Neuronal stem cell (in vitro differentiated cells): ENCODE measurements around the gene METAP1.

Source experiments
- DNase-seq: peaks from one replicate; pipeline ENCODE4 v3.0.0-alpha.2; 2013; ENCODE audit warnings: low spot score
- H2AFZ ChIP-seq: one replicate; pipeline ENCODE4 v1.6.1; 2013; ENCODE audit warnings: mild to moderate bottlenecking, low read length, inconsistent platforms
- H2AK5ac ChIP-seq: 2 replicates; pipeline ENCODE4 v1.6.1; 2013; ENCODE audit warnings: low read depth, mild to moderate bottlenecking, inconsistent platforms, low read length, moderate library complexity, mixed read lengths
- H2BK120ac ChIP-seq: 2 replicates; pipeline ENCODE4 v1.6.1; 2013; ENCODE audit warnings: low read depth, mild to moderate bottlenecking, inconsistent platforms, low read length, moderate library complexity, mixed read lengths
- H2BK12ac ChIP-seq: one replicate; pipeline ENCODE4 v1.6.1; 2013; ENCODE audit warnings: low read length, inconsistent platforms
- H2BK15ac ChIP-seq: 2 replicates; pipeline ENCODE4 v1.6.1; 2013; ENCODE audit warnings: mild to moderate bottlenecking, low read length, inconsistent platforms, mixed read lengths
- H2BK5ac ChIP-seq: one replicate; pipeline ENCODE4 v1.6.1; 2013; ENCODE audit warnings: inconsistent platforms, mild to moderate bottlenecking, low read length, moderate library complexity
- H3K14ac ChIP-seq: one replicate; pipeline ENCODE4 v1.6.1; 2013; ENCODE audit warnings: low read length, inconsistent platforms
- H3K18ac ChIP-seq: 2 replicates; pipeline ENCODE4 v1.6.1; 2013; ENCODE audit warnings: low read length, inconsistent platforms
- H3K23ac ChIP-seq: 2 replicates; pipeline ENCODE4 v1.6.1; 2013; ENCODE audit warnings: low read depth, mild to moderate bottlenecking, mixed read lengths, low read length, inconsistent platforms; ENCODE audit not compliant: poor library complexity
- H3K27ac ChIP-seq: replicated peaks from 3 replicates; pipeline ENCODE4 v1.5.1; 2013; ENCODE audit warnings: low read length, inconsistent platforms
- H3K27me3 ChIP-seq, 3 experiments: 2 replicates each; pipeline ENCODE4 v1.6.1; 2013; ENCODE audit warnings: low read length in 3 of 3, mild to moderate bottlenecking in 2 of 3, inconsistent platforms in 1 of 3, low read depth in 1 of 3, mixed read lengths in 1 of 3, moderate library complexity in 1 of 3; ENCODE audit not compliant: control insufficient read depth in 3 of 3, insufficient read depth in 3 of 3
- H3K36me3 ChIP-seq, 2 donors: replicated peaks in 1 of 2; 2 replicates each; pipeline ENCODE4 v1.6.1; 2013; ENCODE audit warnings: low read length in 2 of 2; ENCODE audit not compliant: control insufficient read depth in 2 of 2, insufficient read depth in 2 of 2
- H3K4ac ChIP-seq: 2 replicates; pipeline ENCODE4 v1.6.1; 2013; ENCODE audit warnings: inconsistent platforms, mild to moderate bottlenecking, low read length, moderate library complexity
- H3K4me1 ChIP-seq, 2 donors: 1 replicate in 1 of 2; 2 replicates in 1 of 2; pipeline ENCODE4 v1.6.1; 2013; ENCODE audit warnings: low read length in 2 of 2, low read depth in 1 of 2; ENCODE audit not compliant: control insufficient read depth in 2 of 2, insufficient read depth in 1 of 2
- H3K4me2 ChIP-seq: one replicate; pipeline ENCODE4 v1.6.1; 2013; ENCODE audit warnings: mild to moderate bottlenecking, low read length, inconsistent platforms; ENCODE audit not compliant: insufficient read depth, poor library complexity, severe bottlenecking
- H3K4me3 ChIP-seq, 2 donors: 2 replicates each; pipeline ENCODE4 v1.5.1; 2013; ENCODE audit warnings: low read length in 2 of 2, mild to moderate bottlenecking in 2 of 2, inconsistent platforms in 1 of 2, moderate library complexity in 1 of 2
- H3K79me1 ChIP-seq: one replicate; pipeline ENCODE4 v1.6.1; 2013; ENCODE audit warnings: low read depth, mild to moderate bottlenecking, inconsistent platforms, low read length, moderate library complexity
- H3K9ac ChIP-seq: one replicate; pipeline ENCODE4 v1.6.1; 2013; ENCODE audit warnings: mild to moderate bottlenecking, low read depth, low read length, inconsistent platforms; ENCODE audit not compliant: poor library complexity
- H3K9me3 ChIP-seq, 2 donors: replicated peaks in 1 of 2; 2 replicates each; pipeline versions ENCODE3 to v1.6.1; 2013; ENCODE audit warnings: low read length in 2 of 2, mild to moderate bottlenecking in 2 of 2, inconsistent platforms in 1 of 2, low read depth in 1 of 2, mixed read lengths in 1 of 2, moderate library complexity in 1 of 2; ENCODE audit not compliant: control insufficient read depth in 2 of 2, insufficient read depth in 1 of 2
- H4K8ac ChIP-seq: one replicate; pipeline ENCODE4 v1.6.1; 2013; ENCODE audit warnings: low read depth, mild to moderate bottlenecking, inconsistent platforms, low read length, moderate library complexity
- H4K91ac ChIP-seq: one replicate; pipeline ENCODE4 v1.6.1; 2013; ENCODE audit warnings: low read length, low read depth, mild to moderate bottlenecking, inconsistent platforms; ENCODE audit not compliant: poor library complexity
- WGBS, 2 donors: extraction: QIAGEN DNeasy Blood & Tissue Kit; methylation state at CpG; one replicate each; pipeline ENCODE4 v1.1.7; 2013; ENCODE audit warnings: missing lambda C conversion rate in 2 of 2, mixed read lengths in 1 of 2; ENCODE audit not compliant: insufficient read length in 2 of 2, insufficient replicate concordance in 1 of 2; ENCODE audit errors: extremely low coverage in 2 of 2; 5-methylcytosine and 5-hydroxymethylcytosine counted together

The METAP1 gene

DNA sequence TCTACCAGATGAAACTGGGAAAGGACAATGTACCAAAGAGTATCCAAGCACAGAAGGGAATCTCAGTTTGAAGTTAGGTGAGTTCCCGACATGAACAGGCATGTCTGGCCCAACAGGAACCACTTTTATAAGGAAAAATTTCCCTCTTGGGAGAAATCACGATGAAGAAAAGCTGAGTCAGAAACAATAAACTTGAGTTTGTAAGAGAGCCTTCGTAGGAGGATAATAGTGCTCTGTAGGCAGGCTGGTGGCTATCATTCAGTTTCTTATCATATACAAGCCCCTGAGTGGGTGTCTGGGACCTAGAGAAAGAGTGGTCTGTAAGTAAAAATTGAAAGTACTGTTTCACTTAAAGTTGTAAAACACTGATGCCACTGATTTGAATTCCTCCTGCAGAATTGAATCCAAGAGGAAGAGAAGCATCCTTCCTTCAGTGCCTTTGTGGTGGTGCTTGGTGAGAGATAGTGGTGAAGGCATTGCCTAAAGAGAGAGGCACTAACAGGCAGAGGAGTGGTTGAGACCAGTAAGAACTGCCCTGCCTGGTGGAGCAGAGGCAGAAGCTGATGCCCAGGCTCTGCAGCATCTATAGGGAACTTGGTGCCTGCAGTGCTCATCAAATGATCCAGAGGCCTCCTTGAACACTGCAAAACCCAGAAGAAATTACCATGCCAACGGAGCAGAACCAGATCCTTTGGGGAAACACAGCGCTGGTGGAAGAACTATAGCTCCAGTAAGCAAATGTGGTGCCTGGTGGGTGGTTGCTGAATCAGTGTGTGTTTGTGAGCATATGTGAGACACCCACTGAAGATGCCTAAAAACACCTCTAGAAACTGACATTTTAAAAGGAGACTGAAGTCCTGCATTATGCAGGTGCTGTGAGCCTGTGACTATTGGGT, 31.7 kb upstream of the METAP1 start:
- no peak overlapping the region for H2BK12ac ChIP-seq
- no peaks in the 10 kb centered on the region for H3K36me3 ChIP-seq
- no peak overlapping the region for H3K23ac ChIP-seq
- no peak overlapping the region for H3K27ac ChIP-seq
- H3K4ac ChIP-seq, result no peak overlapping the region
- peak overlapping the region in 1 of 2 donors; percentile 2 for H3K4me3 ChIP-seq
- H3K9ac ChIP-seq, result no peak overlapping the region
- no peaks in the 10 kb centered on the region for H3K27me3 ChIP-seq
- no peaks in the 10 kb centered on the region for H3K4me1 ChIP-seq
- WGBS, 2 donors, result no CpG with 5 or more reads among the region's 5 CpGs
- H3K14ac ChIP-seq, result no peak overlapping the region
- H2BK5ac ChIP-seq, result no peak overlapping the region
- H2AK5ac ChIP-seq, result no peak overlapping the region
- no peak overlapping the region for H2BK15ac ChIP-seq
- no peak overlapping the region for H3K4me2 ChIP-seq
- H2AFZ ChIP-seq, result peak overlapping the region; percentile 69
- no peak overlapping the region for H4K91ac ChIP-seq
- H3K9me3 ChIP-seq, result no peaks in the 10 kb centered on the region
- no peak overlapping the region for H3K18ac ChIP-seq
- no peak for DNase-seq
- H2BK120ac ChIP-seq, result no peak overlapping the region
- no peaks in the 10 kb centered on the region for H3K79me1 ChIP-seq
- no peak overlapping the region for H4K8ac ChIP-seq

DNA sequence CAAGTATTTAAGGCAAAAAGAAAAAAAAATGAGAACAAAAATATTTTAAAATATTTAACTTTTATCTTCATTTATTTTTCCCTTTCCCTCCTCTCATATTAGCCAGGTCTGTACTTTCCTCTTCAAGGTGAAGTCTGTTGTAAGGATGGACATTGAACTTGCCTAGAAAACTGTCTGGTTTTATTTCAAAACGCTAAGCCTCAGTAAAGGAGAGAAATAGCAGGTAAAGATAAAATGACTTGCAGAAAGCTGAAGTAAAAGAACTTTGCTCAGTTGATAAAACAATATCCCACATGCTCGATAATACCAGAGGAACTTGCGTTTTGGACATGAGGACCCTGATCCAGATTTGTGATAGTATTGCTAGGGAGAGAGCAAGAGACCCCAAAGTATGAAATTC, 28.6 kb upstream of the METAP1 start:
- Histone ChIP-seq H3K23ac (no peak overlapping the region), H3K79me1 (no peaks in the 10 kb centered on the region), H2AK5ac (no peak overlapping the region), H3K4me3 (no peak overlapping the region), H3K4me2 (no peak overlapping the region), H3K9ac (no peak overlapping the region), H2BK12ac (no peak overlapping the region), H3K27ac (no peak overlapping the region), H2BK5ac (no peak overlapping the region), H2AFZ (no peak overlapping the region), H3K36me3 (no peaks in the 10 kb centered on the region), H2BK15ac (no peak overlapping the region), H3K4me1 (peaks cover 0 to 6% of the 10 kb centered on the region in 2 donors), H3K14ac (no peak overlapping the region), H4K8ac (no peak overlapping the region), H3K27me3 (no peaks in the 10 kb centered on the region), H2BK120ac (no peak overlapping the region), H3K9me3 (no peaks in the 10 kb centered on the region), H4K91ac (no peak overlapping the region), H3K18ac (no peak overlapping the region), H3K4ac (no peak overlapping the region)
- no CpG with 5 or more reads among the region's 3 CpGs for WGBS, 2 donors
- DNase-seq, result no peak

GRCh38 chr4:98967786-98968329, 27.7 kb upstream of the METAP1 start:
- Histone ChIP-seq H2AFZ (no peak overlapping the region), H4K91ac (no peak overlapping the region), H2BK12ac (no peak overlapping the region), H3K9me3 (no peaks in the 10 kb centered on the region), H3K18ac (no peak overlapping the region), H3K4me2 (no peak overlapping the region), H3K14ac (no peak overlapping the region), H3K23ac (no peak overlapping the region), H3K79me1 (no peaks in the 10 kb centered on the region), H2AK5ac (no peak overlapping the region), H3K27me3 (no peaks in the 10 kb centered on the region), H2BK120ac (no peak overlapping the region), H3K36me3 (no peaks in the 10 kb centered on the region), H3K27ac (no peak overlapping the region), H3K4ac (no peak overlapping the region), H3K9ac (no peak overlapping the region), H3K4me1 (peaks cover 0 to 6% of the 10 kb centered on the region in 2 donors), H2BK5ac (no peak overlapping the region), H3K4me3 (no peak overlapping the region), H4K8ac (no peak overlapping the region), H2BK15ac (no peak overlapping the region)
- no peak for DNase-seq
- WGBS, 2 donors, result no CpG with 5 or more reads among the region's 3 CpGs
